ENCODE data around the gene ATP4B. TPM values are rescaled to one million over a fixed set of nuclear protein-coding genes. Genes with fewer than 3 reads are reported as not detected.

The ATP4B gene
- total RNA-seq, 1 experiment from 2014 or later: not detected

Other genes starting within 250 kb of the ATP4B start
- gene ADPRHL1, start 204.7 kb downstream of the ATP4B start, total RNA-seq (2022): 2.6 and 4.3 TPM in 2 replicates
- gene DCUN1D2, start 167.5 kb downstream of the ATP4B start, total RNA-seq (2022): 20.4 and 22.0 TPM in 2 replicates
- gene TFDP1, start 73.4 kb downstream of the ATP4B start, total RNA-seq (2022): 77.1 and 100 TPM in 2 replicates
- not detected in 2 replicates for gene GRK1, start 9.0 kb upstream of the ATP4B start, total RNA-seq (2022)
- 7.0 and 15.8 TPM in 2 replicates for gene TMEM255B, start 101.0 kb upstream of the ATP4B start, total RNA-seq (2022)
- gene GAS6, start 205.9 kb upstream of the ATP4B start, total RNA-seq (2022): 58.9 and 92.3 TPM in 2 replicates

Measured in MCF 10A (cell line).